HG03175 (cell line): ENCODE results near the gene TREML2.

Experiments
- ATAC-seq: cut with Tn5 transposase; IDR thresholded peaks from one replicate; pipeline ENCODE4 v1.9.1; 2021; ENCODE audit warnings: mild to moderate bottlenecking, moderate library complexity; ENCODE audit not compliant: unreplicated experiment

The TREML2 gene

GRCh38 chr6:41155132-41155805 lies 45.7 kb downstream of the TREML2 start:
- no peak for ATAC-seq

- no peak for ATAC-seq
Measured at GRCh38 chr6:41153992-41154625, 46.8 kb downstream of the TREML2 start, which contains the start of gene TREML1. Gene TREML1 (minus strand): TSS chr6:41154347. CDS start chr6:41154288, 59 bp downstream.

- ATAC-seq, result no peak
Measured at GRCh38 chr6:41153451-41153850, 47.5 kb downstream of the TREML2 start.

- no peak for ATAC-seq
Measured at GRCh38 chr6:41150671-41151070, 50.3 kb downstream of the TREML2 start.

- ATAC-seq, result no peak
Measured at GRCh38 chr6:41147917-41148316, 53.0 kb downstream of the TREML2 start.
